B cell (primary cell): ENCODE measurements around the gene PEX14. TPM values are rescaled to one million over a fixed set of nuclear protein-coding genes. Genes with fewer than 3 reads are reported as not detected.

Source experiments
- ATAC-seq: fragments of 200-7000 bp; cut with Tn5 transposase; one replicate; pipeline ENCODE4 v1.10.0; 2021; ENCODE audit warnings: low read depth, mild to moderate bottlenecking, moderate number of reproducible peaks, moderate library complexity
- CTCF ChIA-PET: fragments of 350-600 bp; sonication (Branson Sonifier 250); formaldehyde crosslinking; loops from one replicate; lab custom pipeline; 2021; ENCODE audit warnings: antibody characterized with exemption, inconsistent platforms; lab: Charles Lee
- POLR2A ChIA-PET: fragments of 350-600 bp; sonication (Branson Sonifier 250); formaldehyde crosslinking; loops from one replicate; lab custom pipeline; 2021; ENCODE audit warnings: antibody characterized with exemption; lab: Charles Lee
- DNase-seq: peaks from one replicate; pipeline ENCODE4 v3.0.0; 2013
- H2AFZ ChIP-seq: 2 replicates; pipeline ENCODE4 v1.6.1; 2012; ENCODE audit warnings: mild to moderate bottlenecking, low read depth, low read length; ENCODE audit not compliant: insufficient read depth, poor library complexity, severe bottlenecking
- H3K27ac ChIP-seq, 2 donors: 1 replicate in 1 of 2; 2 replicates in 1 of 2; pipeline ENCODE4 v1.5.1; 2012 to 2013; ENCODE audit warnings: low read length in 2 of 2, mild to moderate bottlenecking in 2 of 2, moderate library complexity in 1 of 2
- H3K27me3 ChIP-seq, 4 experiments: fragments of 200-600 bp in 1 of 4; sonication (generic) in 1 of 4; replicated peaks in 1 of 4; 1 replicate in 2 of 4; 2 replicates in 2 of 4; pipeline versions ENCODE4 v1.6.1 to v1.7.0; 2013 to 2016; ENCODE audit warnings: low read length in 3 of 4, mild to moderate bottlenecking in 2 of 4, mixed read lengths in 1 of 4, moderate library complexity in 1 of 4; ENCODE audit not compliant: insufficient read depth in 4 of 4, control insufficient read depth in 3 of 4; ENCODE audit errors: control extremely low read depth in 1 of 4
- H3K36me3 ChIP-seq, 2 experiments: replicated peaks in 1 of 2; 1 replicate in 1 of 2; 2 replicates in 1 of 2; pipeline versions ENCODE4 v1.6.1 to v1.7.1; 2013; ENCODE audit warnings: low read length in 1 of 2; ENCODE audit not compliant: insufficient read depth in 2 of 2, control insufficient read depth in 1 of 2; ENCODE audit errors: control extremely low read depth in 1 of 2, extremely low read depth in 1 of 2
- H3K4me1 ChIP-seq, 2 donors: fragments of 200-600 bp in 1 of 2; sonication (generic) in 1 of 2; 1 replicate in 1 of 2; 2 replicates in 1 of 2; pipeline versions ENCODE4 v1.5.1 to v1.6.1; 2013 to 2017; ENCODE audit warnings: low read length in 2 of 2; ENCODE audit not compliant: control insufficient read depth in 2 of 2, insufficient read depth in 2 of 2
- H3K4me2 ChIP-seq: replicated peaks from 2 replicates; pipeline ENCODE3; 2012; ENCODE audit warnings: mild to moderate bottlenecking, low read depth, low read length; ENCODE audit not compliant: poor library complexity, severe bottlenecking
- H3K4me3 ChIP-seq, 5 experiments: fragments of 200-600 bp in 1 of 5; sonication (generic) in 1 of 5; 1 replicate in 3 of 5; 2 replicates in 2 of 5; pipeline versions ENCODE4 v1.5.1 to v1.7.0; 2011 to 2016; ENCODE audit warnings: low read length in 4 of 5, mild to moderate bottlenecking in 4 of 5, low read depth in 2 of 5, control low read depth in 1 of 5, moderate library complexity in 1 of 5; ENCODE audit not compliant: insufficient read depth in 1 of 5; ENCODE audit errors: control extremely low read depth in 1 of 5, extremely low read depth in 1 of 5
- H3K79me2 ChIP-seq: fragments of 200-600 bp; sonication (generic); one replicate; pipeline ENCODE4 v1.6.0; 2016; ENCODE audit warnings: low read length; ENCODE audit not compliant: control insufficient read depth, insufficient read depth
- H3K9ac ChIP-seq: fragments of 200-600 bp; sonication (generic); 2 replicates; pipeline ENCODE4 v1.6.1; 2017; ENCODE audit warnings: mild to moderate bottlenecking, low read length, moderate library complexity
- H3K9me3 ChIP-seq, 3 donors: one replicate each; pipeline versions ENCODE4 v1.6.1 to v1.7.1; 2013; ENCODE audit warnings: low read length in 2 of 3; ENCODE audit not compliant: control insufficient read depth in 2 of 3, insufficient read depth in 1 of 3; ENCODE audit errors: control extremely low read depth in 1 of 3
- H4K20me1 ChIP-seq: 2 replicates; pipeline ENCODE4 v1.6.0; 2012; ENCODE audit warnings: mild to moderate bottlenecking, low read length; ENCODE audit not compliant: insufficient read depth, control insufficient read depth, poor library complexity, severe bottlenecking
- H3K27ac Mint-ChIP-seq: one replicate; pipeline ENCODE4 v1.8.0; 2021; ENCODE audit warnings: mixed read lengths
- H3K27me3 Mint-ChIP-seq: one replicate; pipeline ENCODE4 v1.8.0; 2021; ENCODE audit warnings: mixed read lengths
- H3K4me1 Mint-ChIP-seq: one replicate; pipeline ENCODE4 v1.8.0; 2021; ENCODE audit warnings: mixed read lengths
- H3K4me3 Mint-ChIP-seq: one replicate; pipeline ENCODE4 v1.8.0; 2021; ENCODE audit warnings: mixed read lengths
- H3K9me3 Mint-ChIP-seq: one replicate; pipeline ENCODE4 v1.8.0; 2022; ENCODE audit warnings: mixed read lengths; ENCODE audit not compliant: insufficient read depth
- EZH2 ChIP-seq: IDR thresholded peaks from 2 replicates; pipeline ENCODE4 v1.6.1; 2012; ENCODE audit warnings: borderline replicate concordance, low read depth, mild to moderate bottlenecking, moderate library complexity, low read length; ENCODE audit not compliant: insufficient read depth, poor library complexity, severe bottlenecking
- WGBS: methylation state at CpG from one replicate; pipeline ENCODE4 v1.1.5; 2013; ENCODE audit warnings: missing lambda C conversion rate; ENCODE audit not compliant: insufficient coverage; 5-methylcytosine and 5-hydroxymethylcytosine counted together
- intact Hi-C: fragments of 100-400 bp; cut with micrococcal nuclease; formaldehyde crosslinking; loops from one replicate; pipeline ENCODE4 v1.10.0; 2022
- polyA plus RNA-seq: library from polyadenylated mRNA; depleted of rRNA; stranded (reverse); fragments of >200 nt; gene quantifications from 2 replicates; pipeline ENCODE4 v1.2.3, GENCODE V29; 2012
- total RNA-seq, 2 donors: library from RNA; stranded (reverse); fragments of 120-200 nt in 1 of 2; gene quantifications; 1 replicate in 1 of 2; 2 replicates in 1 of 2; pipeline versions ENCODE4 v1.2.3 to v1.2.4, GENCODE V29; 2013 to 2022
- TF ChIP-seq, protein P1 (sequence below): fragments of 200-600 bp; IDR thresholded peaks from one replicate; pipeline ENCODE4 v1.8.0; 2022; ENCODE audit warnings: antibody characterized with exemption, mild to moderate bottlenecking

The PEX14 gene
- total and polyA plus RNA-seq, 2 donors (not counting 1 experiment from before 2014, with no cell fraction given) = 14.1 to 19.3 TPM

DNA sequence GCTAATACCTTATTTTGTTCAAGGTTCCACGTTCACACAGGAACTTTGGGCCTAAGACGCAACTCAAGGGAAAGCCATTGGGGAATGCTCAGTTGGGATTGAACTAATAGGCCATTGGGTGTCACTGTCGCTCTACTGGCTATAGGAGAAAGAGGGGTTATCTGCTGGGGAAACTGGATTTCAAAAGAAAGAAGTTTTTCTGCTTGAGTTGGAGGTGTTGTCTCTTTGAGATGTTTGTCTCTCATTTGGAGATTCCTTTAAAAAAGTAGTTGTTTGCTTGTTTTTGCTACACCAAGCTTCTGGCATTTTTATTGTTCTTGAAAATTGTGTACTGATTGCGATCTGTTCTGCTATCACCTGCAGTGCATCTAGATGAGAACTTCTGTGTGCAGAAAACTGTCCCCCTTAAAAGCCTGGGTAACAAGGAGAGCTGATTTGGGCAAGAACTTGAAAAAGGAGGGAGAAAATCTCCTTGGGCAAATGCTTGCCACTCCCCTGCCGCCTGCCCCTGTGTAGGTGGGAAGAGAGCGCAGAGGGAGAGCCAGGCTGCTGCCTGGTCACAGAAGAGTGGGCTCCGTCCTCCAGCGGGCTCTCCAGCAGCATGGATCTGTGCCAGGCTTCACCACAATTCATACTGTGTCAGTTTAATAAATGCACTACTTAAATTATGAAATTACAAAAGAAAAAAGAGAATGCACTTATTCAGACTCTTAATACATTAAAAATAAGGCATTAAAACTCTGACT is 39.9 kb downstream of the PEX14 start:
- Mint-ChIP-seq H3K9me3 (no peaks in the 10 kb centered on the region), H3K4me3 (no peak overlapping the region), H3K27me3 (no peaks in the 10 kb centered on the region), H3K27ac (no peak overlapping the region), H3K4me1 (peaks cover 47% of the 10 kb centered on the region)
- intact Hi-C loops = no loop called here
- Histone ChIP-seq H3K36me3 (peaks cover 0 to 2% of the 10 kb centered on the region in 2 experiments), H3K9me3 (no peaks in the 10 kb centered on the region), H3K4me3 (no peak overlapping the region), H3K4me2 (no peak overlapping the region), H2AFZ (no peak overlapping the region), H3K27ac (no peak overlapping the region), H3K79me2 (peaks cover 89% of the 10 kb centered on the region), H4K20me1 (peaks cover 73% of the 10 kb centered on the region), H3K27me3 (no peaks in the 10 kb centered on the region), H3K4me1 (peaks cover 17 to 23% of the 10 kb centered on the region in 2 donors), H3K9ac (no peak overlapping the region)
- ChIA-PET POLR2A (no interaction called here), CTCF (no interaction called here)
- no peak for TF ChIP-seq EZH2
- TF ChIP-seq, protein P1, sequence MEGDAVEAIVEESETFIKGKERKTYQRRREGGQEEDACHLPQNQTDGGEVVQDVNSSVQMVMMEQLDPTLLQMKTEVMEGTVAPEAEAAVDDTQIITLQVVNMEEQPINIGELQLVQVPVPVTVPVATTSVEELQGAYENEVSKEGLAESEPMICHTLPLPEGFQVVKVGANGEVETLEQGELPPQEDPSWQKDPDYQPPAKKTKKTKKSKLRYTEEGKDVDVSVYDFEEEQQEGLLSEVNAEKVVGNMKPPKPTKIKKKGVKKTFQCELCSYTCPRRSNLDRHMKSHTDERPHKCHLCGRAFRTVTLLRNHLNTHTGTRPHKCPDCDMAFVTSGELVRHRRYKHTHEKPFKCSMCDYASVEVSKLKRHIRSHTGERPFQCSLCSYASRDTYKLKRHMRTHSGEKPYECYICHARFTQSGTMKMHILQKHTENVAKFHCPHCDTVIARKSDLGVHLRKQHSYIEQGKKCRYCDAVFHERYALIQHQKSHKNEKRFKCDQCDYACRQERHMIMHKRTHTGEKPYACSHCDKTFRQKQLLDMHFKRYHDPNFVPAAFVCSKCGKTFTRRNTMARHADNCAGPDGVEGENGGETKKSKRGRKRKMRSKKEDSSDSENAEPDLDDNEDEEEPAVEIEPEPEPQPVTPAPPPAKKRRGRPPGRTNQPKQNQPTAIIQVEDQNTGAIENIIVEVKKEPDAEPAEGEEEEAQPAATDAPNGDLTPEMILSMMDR = no peak
- 92% methylated on average over 6 of the region's 8 CpGs for WGBS
- no peak for ATAC-seq
- DNase-seq = no peak

DNA sequence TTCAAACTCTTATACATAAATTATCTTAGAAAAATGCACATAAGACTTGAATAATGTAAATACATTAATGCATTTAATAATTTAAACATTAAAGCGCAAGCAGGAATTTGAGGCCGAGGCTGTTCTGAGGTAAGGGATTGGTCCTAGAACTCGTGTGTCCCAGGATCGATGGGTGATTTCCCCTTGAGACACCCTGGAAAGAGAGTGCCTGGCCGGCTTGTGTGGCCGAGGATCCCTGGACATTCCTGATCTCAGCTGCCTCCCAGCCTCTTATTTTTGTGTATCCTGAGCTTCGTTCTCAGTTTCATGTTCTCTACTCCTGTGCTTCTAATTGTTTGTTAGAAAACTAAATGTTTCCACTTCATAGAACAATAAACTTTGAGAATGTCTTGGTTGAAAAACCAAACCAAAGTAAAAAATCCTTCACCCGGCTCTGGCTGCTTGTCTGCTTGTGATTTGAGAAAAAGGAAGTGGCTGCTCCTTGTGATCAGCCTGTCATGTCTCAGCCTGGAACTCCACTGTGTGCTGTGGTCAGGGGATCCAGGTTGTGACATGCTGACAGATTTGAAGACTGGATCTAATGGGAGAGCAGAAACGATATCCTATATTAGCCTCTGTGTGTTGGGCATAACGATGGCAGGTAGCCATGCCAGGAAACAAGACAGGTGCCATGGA is 40.7 kb downstream of the PEX14 start:
- Histone ChIP-seq H3K27ac (no peak overlapping the region), H3K4me3 (no peak overlapping the region), H3K27me3 (no peaks in the 10 kb centered on the region), H3K4me2 (no peak overlapping the region), H3K9ac (no peak overlapping the region), H2AFZ (no peak overlapping the region), H4K20me1 (peaks cover 77% of the 10 kb centered on the region), H3K9me3 (no peaks in the 10 kb centered on the region), H3K4me1 (peaks cover 16 to 21% of the 10 kb centered on the region in 2 donors), H3K36me3 (peaks cover 0 to 2% of the 10 kb centered on the region in 2 experiments), H3K79me2 (peaks cover 92% of the 10 kb centered on the region)
- ATAC-seq = no peak
- Mint-ChIP-seq H3K9me3 (no peaks in the 10 kb centered on the region), H3K4me3 (no peak overlapping the region), H3K27ac (no peak overlapping the region), H3K4me1 (peaks cover 41% of the 10 kb centered on the region), H3K27me3 (no peaks in the 10 kb centered on the region)
- intact Hi-C loops = no loop called here
- ChIA-PET CTCF (no interaction called here), POLR2A (no interaction called here)
- TF ChIP-seq EZH2 = no peak
- TF ChIP-seq, protein P1 = no peak
- DNase-seq = peak; percentile 10
- 45% methylated on average over 7 of the region's 10 CpGs for WGBS
